Measurements from ENCODE around the gene GSDME. TPM values are rescaled to one million over a fixed set of nuclear protein-coding genes. Genes with fewer than 3 reads are reported as not detected.

GSDME gene
- total and polyA plus RNA-seq, 10 of the 15 experiments (the other 5 are each of a cell fraction or from before 2014, with no cell fraction given), result 23.7 to 245 (median 128) TPM

- H3K4me1 ChIP-seq (ENCODE audit: control insufficient read depth, insufficient read depth, low read length), result peaks cover 3% of the 10 kb centered on the region; the same call in 1 of the 2 replicates
- no peak for ATAC-seq
- no TSS peak for BruUV-seq (replicated peaks)
- intact Hi-C loops (cut with micrococcal nuclease; ENCODE audit: unreplicated experiment) (no loop called here), in situ Hi-C loops (cut with MboI) (no loop called here)
- TF ChIP-seq MXI1 (IDR thresholded peaks at IDR 0.05; ENCODE audit: low read depth, low read length), result no peak
- no peak for TF ChIP-seq NBN (IDR thresholded peaks at IDR 0.05)
- FAIRE-seq, result no peak
- no peak overlapping the region for H3K27ac ChIP-seq (ENCODE audit: control insufficient read depth, insufficient read depth)
- no peak overlapping the region for H2AFZ ChIP-seq (ENCODE audit: control insufficient read depth, low read depth, low read length)
- RAD21 ChIA-PET (ENCODE audit: unreplicated experiment), result no interaction called here
- H3K4me3 ChIP-seq, result no peak overlapping the region
- H3K79me2 ChIP-seq (ENCODE audit: control insufficient read depth, insufficient read depth, low read length), result no peaks in the 10 kb centered on the region
- SMC1A ChIA-PET (ENCODE audit: uncharacterized antibody, unreplicated experiment), result interaction anchor here (1.1 kb wide), 1 partner anchor 52 kb away, joined by 3 read pairs; no protein-coding TSS in a partner anchor
- H3K9me3 ChIP-seq (replicated peaks; ENCODE audit: control insufficient read depth, insufficient read depth, low read length), result no peaks in the 10 kb centered on the region
- H4K20me1 ChIP-seq (ENCODE audit: control insufficient read depth, insufficient read depth), result no peaks in the 10 kb centered on the region
- CTCF ChIA-PET, result interaction anchor here (0.5 kb wide), 1 partner anchor 13 kb away, joined by 3 read pairs; no protein-coding TSS in a partner anchor
- no peak for DNase-seq (ENCODE audit: low read depth, low spot score)
- 82% methylated on average over 9 of the region's 9 CpGs for WGBS (ENCODE audit: insufficient coverage, insufficient replicate concordance, low lambda C conversion rate, missing lambda C conversion rate)
- H3K9ac ChIP-seq (ENCODE audit: control insufficient read depth, insufficient read depth, low read length), result no peak overlapping the region
- H3K4me2 ChIP-seq (ENCODE audit: control insufficient read depth, insufficient read depth), result no peak overlapping the region
- POLR2A ChIA-PET, result no interaction called here
- H3K27me3 ChIP-seq (replicated peaks in 1 of 2; ENCODE audit: control insufficient read depth in 2 of 2, insufficient read depth in 2 of 2, low read length in 1 of 2), result no peaks in the 10 kb centered on the region
- peaks cover 4 to 8% of the 10 kb centered on the region in 2 experiments for H3K36me3 ChIP-seq (ENCODE audit: control insufficient read depth in 2 of 2, insufficient read depth in 2 of 2, low read length in 1 of 2)
These were observed 49.2 kb downstream of the GSDME start for GRCh38 chr7:24707988-24708615.

- CTCF ChIA-PET, result interaction anchor here (1.1 to 1.4 kb wide), 2 partner anchors 11 to 388 kb away, joined by 3 read pairs; no protein-coding TSS in a partner anchor
- in situ Hi-C loops (cut with MboI) (no loop called here), intact Hi-C loops (cut with micrococcal nuclease; ENCODE audit: unreplicated experiment) (no loop called here)
- BruUV-seq (replicated peaks), result no TSS peak
- 95% methylated on average over 30 of the region's 30 CpGs for WGBS (ENCODE audit: insufficient coverage, insufficient replicate concordance, low lambda C conversion rate, missing lambda C conversion rate)
- Histone ChIP-seq H3K4me2 (ENCODE audit: control insufficient read depth, insufficient read depth) (no peak overlapping the region), H3K36me3 (ENCODE audit: control insufficient read depth in 2 of 2, insufficient read depth in 2 of 2, low read length in 1 of 2) (peaks cover 4 to 18% of the 10 kb centered on the region in 2 experiments), H3K9ac (ENCODE audit: control insufficient read depth, insufficient read depth, low read length) (no peak overlapping the region), H3K79me2 (ENCODE audit: control insufficient read depth, insufficient read depth, low read length) (no peaks in the 10 kb centered on the region), H3K27ac (ENCODE audit: control insufficient read depth, insufficient read depth) (no peak overlapping the region), H3K27me3 (replicated peaks in 1 of 2; ENCODE audit: control insufficient read depth in 2 of 2, insufficient read depth in 2 of 2, low read length in 1 of 2) (no peaks in the 10 kb centered on the region), H3K9me3 (replicated peaks; ENCODE audit: control insufficient read depth, insufficient read depth, low read length) (no peaks in the 10 kb centered on the region), H3K4me1 (ENCODE audit: control insufficient read depth, insufficient read depth, low read length) (peaks cover 3% of the 10 kb centered on the region; the same call in 1 of the 2 replicates), H4K20me1 (ENCODE audit: control insufficient read depth, insufficient read depth) (no peaks in the 10 kb centered on the region), H2AFZ (ENCODE audit: control insufficient read depth, low read depth, low read length) (no peak overlapping the region), H3K4me3 (no peak overlapping the region)
- DNase-seq (ENCODE audit: low read depth, low spot score) (no peak), ATAC-seq (no peak), FAIRE-seq (no peak)
- RAD21 ChIA-PET (ENCODE audit: unreplicated experiment), result no interaction called here
- TF ChIP-seq ZNF687 (IDR thresholded peaks at IDR 0.05), result no peak
- TF ChIP-seq POLR2A (IDR thresholded peaks at IDR 0.05; ENCODE audit: low read depth, low read length), result peak; percentile 45; the same call in 1 of the 2 replicates
- POLR2A ChIA-PET, result interaction anchor here (1.2 kb wide), 1 partner anchor 12 kb away, joined by 4 read pairs; no protein-coding TSS in a partner anchor
- SMC1A ChIA-PET (ENCODE audit: uncharacterized antibody, unreplicated experiment), result no interaction called here
These were observed 50.8 kb downstream of the GSDME start for GRCh38 chr7:24706211-24707170.
